ENCODE measurements around the gene BRINP2. TPM values are rescaled to one million over a fixed set of nuclear protein-coding genes. Genes with fewer than 3 reads are reported as not detected.

The BRINP2 gene
- total and polyA plus RNA-seq, 7 experiments from 2014 or later, result not detected

DNA sequence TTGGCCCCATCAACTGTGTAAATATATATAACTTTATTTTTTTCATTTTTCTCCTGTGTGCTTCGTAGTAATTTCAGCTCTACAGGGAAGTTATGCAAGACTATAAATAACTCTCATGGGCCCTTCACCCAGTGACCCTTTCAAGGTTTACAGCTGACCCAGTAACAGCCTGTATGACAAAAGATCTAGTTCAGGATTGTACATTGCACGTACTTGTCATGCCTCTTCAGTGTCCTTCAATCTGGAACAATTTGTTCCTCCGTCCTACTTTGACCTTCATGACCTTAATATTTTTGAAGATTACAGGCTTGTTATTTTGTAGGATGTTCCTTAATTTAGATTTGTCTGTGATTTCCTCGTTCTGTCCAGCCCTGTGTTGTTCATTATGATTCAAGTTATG lies 40.5 kb downstream of the BRINP2 start:
- H3K27me3 Mint-ChIP-seq, result no peaks in the 10 kb centered on the region
- no peaks in the 10 kb centered on the region for H3K36me3 ChIP-seq (ENCODE audit: control insufficient read depth in 2 of 3, insufficient read depth in 3 of 3, low read length in 3 of 3)
- ChIA-PET POLR2A (interaction anchor here (0.7 kb wide), 1 partner anchor 19 kb away, joined by 5 read pairs; no protein-coding TSS in a partner anchor), CTCF (no interaction called here)
- no peak overlapping the region for H3K4me3 Mint-ChIP-seq
- no peak overlapping the region for H3K27ac ChIP-seq (ENCODE audit: low read depth, low read length)
- H3K27me3 ChIP-seq (ENCODE audit: control insufficient read depth in 2 of 2, insufficient read depth in 2 of 2, low read length in 2 of 2), result no peaks in the 10 kb centered on the region
- no peaks in the 10 kb centered on the region for H3K9me3 ChIP-seq (ENCODE audit: control insufficient read depth in 2 of 3, low read length in 3 of 3)
- peaks cover 0 to 11% (median 3%) of the 10 kb centered on the region in 11 donors for H3K9me3 Mint-ChIP-seq
- no peak for ATAC-seq
- intact Hi-C loops (cut with micrococcal nuclease), result no loop called here
- no peaks in the 10 kb centered on the region for H3K4me1 ChIP-seq (ENCODE audit: control insufficient read depth in 2 of 2, insufficient read depth in 2 of 2, low read length in 2 of 2)
- no peak overlapping the region for H3K4me3 ChIP-seq (ENCODE audit: low read length)
- no peaks in the 10 kb centered on the region for H3K36me3 Mint-ChIP-seq
- H3K4me1 Mint-ChIP-seq, result no peaks in the 10 kb centered on the region
- no peak for DNase-seq
- H3K27ac Mint-ChIP-seq, result no peak overlapping the region

DNA sequence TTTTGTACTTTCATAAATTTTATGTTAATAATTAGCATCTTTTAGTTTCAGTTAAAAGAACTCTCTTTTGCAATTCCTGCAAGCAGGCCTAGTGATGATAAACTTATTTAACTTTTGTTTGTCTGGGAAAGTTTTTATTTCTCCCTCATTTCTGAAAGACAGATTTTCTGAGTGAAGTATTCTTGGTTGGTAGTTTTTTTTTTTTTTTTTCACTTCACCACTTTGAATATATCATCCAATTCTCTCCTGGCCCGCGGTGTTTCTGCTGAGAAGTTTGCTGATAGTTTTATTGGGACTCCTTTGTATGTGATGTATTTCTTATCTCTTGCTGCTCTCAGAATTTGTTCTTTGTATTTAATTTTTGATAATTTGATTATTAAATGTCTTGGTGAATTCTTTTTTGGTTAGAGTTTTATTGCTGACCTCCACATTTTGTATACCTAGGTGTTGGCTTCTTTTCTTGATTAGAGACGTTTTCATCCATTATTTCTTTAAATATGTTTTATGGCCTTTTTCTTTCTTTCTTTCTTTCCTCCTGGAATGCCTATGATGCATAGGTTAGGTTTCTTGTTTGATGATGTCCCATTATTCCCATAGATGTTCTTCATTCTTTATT lies 45.9 kb downstream of the BRINP2 start:
- no peaks in the 10 kb centered on the region for H3K36me3 Mint-ChIP-seq
- H3K9me3 Mint-ChIP-seq, result peaks cover 0 to 31% (median 21%) of the 10 kb centered on the region in 11 donors
- H3K4me1 ChIP-seq (ENCODE audit: control insufficient read depth in 2 of 2, insufficient read depth in 2 of 2, low read length in 2 of 2), result no peaks in the 10 kb centered on the region
- CTCF ChIA-PET, result no interaction called here
- DNase-seq (no peak), ATAC-seq (no peak)
- no peak overlapping the region for H3K27ac Mint-ChIP-seq
- H3K27ac ChIP-seq (ENCODE audit: low read depth, low read length), result no peak overlapping the region
- intact Hi-C loops (cut with micrococcal nuclease), result no loop called here
- H3K36me3 ChIP-seq (ENCODE audit: control insufficient read depth in 2 of 3, insufficient read depth in 3 of 3, low read length in 3 of 3), result no peaks in the 10 kb centered on the region
- no peak overlapping the region for H3K4me3 ChIP-seq (ENCODE audit: low read length)
- H3K9me3 ChIP-seq (ENCODE audit: control insufficient read depth in 2 of 3, low read length in 3 of 3), result peaks cover 0 to 13% (median 4%) of the 10 kb centered on the region in 3 experiments
- POLR2A ChIA-PET, result no interaction called here
- H3K4me1 Mint-ChIP-seq, result no peaks in the 10 kb centered on the region
- no peaks in the 10 kb centered on the region for H3K27me3 ChIP-seq (ENCODE audit: control insufficient read depth in 2 of 2, insufficient read depth in 2 of 2, low read length in 2 of 2)
- peaks cover 0 to 4% (median 0%) of the 10 kb centered on the region in 5 donors for H3K27me3 Mint-ChIP-seq
- H3K4me3 Mint-ChIP-seq, result no peak overlapping the region

DNA sequence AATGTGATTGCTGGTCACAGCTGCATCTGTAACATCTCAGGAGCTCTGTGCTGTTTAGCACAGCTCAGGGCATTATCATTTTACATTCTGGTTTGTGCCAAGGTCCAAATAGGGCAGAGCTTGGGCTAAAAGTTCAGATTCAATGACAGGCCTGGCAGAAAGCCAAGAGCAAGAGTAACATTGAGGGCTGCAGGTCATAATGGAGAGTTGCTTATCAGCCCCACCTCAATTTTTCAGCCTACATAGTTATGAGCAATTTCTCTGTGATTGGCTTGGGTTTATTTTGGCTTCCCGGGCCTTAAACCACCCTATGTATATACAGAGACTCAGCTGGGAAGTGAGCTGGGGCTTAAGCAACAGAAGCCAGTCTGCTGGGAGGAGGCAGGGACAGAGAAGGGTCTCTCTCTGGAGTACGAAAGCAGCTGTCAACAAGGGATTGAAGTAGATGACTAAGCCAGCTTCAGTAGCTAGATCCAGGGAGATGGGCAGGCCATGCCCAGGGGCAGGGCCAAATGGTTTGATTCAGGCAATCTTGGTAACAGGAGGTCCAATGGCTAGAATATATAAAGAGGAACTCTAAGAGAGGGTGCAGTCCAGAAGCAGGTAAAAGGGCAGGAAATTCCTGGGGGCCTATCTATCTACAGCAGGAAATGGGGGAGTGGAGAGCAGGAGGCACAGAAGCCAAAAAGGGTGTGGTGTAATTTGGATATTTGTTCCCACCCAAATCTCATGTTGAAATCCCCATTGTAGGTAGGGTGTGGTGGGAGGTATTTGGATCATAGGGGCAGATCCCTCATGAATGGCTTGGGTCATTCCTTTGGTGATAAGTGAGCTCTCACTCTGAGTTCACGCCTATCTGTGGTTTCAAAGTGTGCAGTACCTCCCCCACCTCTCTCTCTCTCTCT lies 49.0 kb downstream of the BRINP2 start:
- Histone ChIP-seq H3K36me3 (ENCODE audit: control insufficient read depth in 2 of 3, insufficient read depth in 3 of 3, low read length in 3 of 3) (no peaks in the 10 kb centered on the region), H3K27ac (ENCODE audit: low read depth, low read length) (no peak overlapping the region), H3K9me3 (ENCODE audit: control insufficient read depth in 2 of 3, low read length in 3 of 3) (peaks cover 0 to 13% (median 4%) of the 10 kb centered on the region in 3 experiments), H3K27me3 (ENCODE audit: control insufficient read depth in 2 of 2, insufficient read depth in 2 of 2, low read length in 2 of 2) (no peaks in the 10 kb centered on the region), H3K4me3 (ENCODE audit: low read length) (no peak overlapping the region), H3K4me1 (ENCODE audit: control insufficient read depth in 2 of 2, insufficient read depth in 2 of 2, low read length in 2 of 2) (no peaks in the 10 kb centered on the region)
- no peak for DNase-seq
- Mint-ChIP-seq H3K4me1 (no peaks in the 10 kb centered on the region), H3K27me3 (peaks cover 0 to 9% (median 0%) of the 10 kb centered on the region in 5 donors), H3K36me3 (no peaks in the 10 kb centered on the region), H3K4me3 (no peak overlapping the region), H3K27ac (no peak overlapping the region), H3K9me3 (peaks cover 0 to 35% (median 21%) of the 10 kb centered on the region in 11 donors)
- intact Hi-C loops (cut with micrococcal nuclease), result no loop called here
- ChIA-PET CTCF (no interaction called here), POLR2A (no interaction called here)
- ATAC-seq, result no peak

DNA sequence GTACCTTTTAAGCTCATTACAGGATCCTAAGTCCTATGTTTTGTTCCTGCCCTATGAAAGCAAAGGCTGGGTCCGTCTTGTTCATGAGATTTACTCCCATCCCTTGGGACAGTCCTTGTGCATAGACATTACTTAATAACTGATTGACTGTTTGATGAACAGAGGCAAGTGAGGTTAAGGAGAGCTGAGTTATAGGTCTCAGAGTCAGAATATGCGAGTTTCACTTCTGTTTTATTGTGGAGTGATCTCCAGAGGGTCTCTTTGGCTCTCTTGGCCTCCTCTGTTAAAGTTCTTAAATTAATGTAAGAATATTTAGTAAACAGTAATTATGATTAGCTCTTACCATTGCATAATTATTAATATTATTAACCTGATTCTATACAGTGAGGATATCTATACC lies 52.6 kb downstream of the BRINP2 start:
- POLR2A ChIA-PET, result no interaction called here
- H3K4me3 Mint-ChIP-seq, result no peak overlapping the region
- H3K36me3 ChIP-seq (ENCODE audit: control insufficient read depth in 2 of 3, insufficient read depth in 3 of 3, low read length in 3 of 3), result no peaks in the 10 kb centered on the region
- H3K9me3 ChIP-seq (ENCODE audit: control insufficient read depth in 2 of 3, low read length in 3 of 3), result no peaks in the 10 kb centered on the region
- no peak overlapping the region for H3K27ac Mint-ChIP-seq
- H3K4me1 ChIP-seq (ENCODE audit: control insufficient read depth in 2 of 2, insufficient read depth in 2 of 2, low read length in 2 of 2), result no peaks in the 10 kb centered on the region
- ATAC-seq (no peak), DNase-seq (no peak)
- intact Hi-C loops (cut with micrococcal nuclease), result no loop called here
- CTCF ChIA-PET, result no interaction called here
- no peaks in the 10 kb centered on the region for H3K4me1 Mint-ChIP-seq
- H3K9me3 Mint-ChIP-seq, result peaks cover 0 to 14% (median 8%) of the 10 kb centered on the region in 11 donors
- H3K27me3 Mint-ChIP-seq, result peaks cover 0 to 9% (median 0%) of the 10 kb centered on the region in 5 donors
- no peak overlapping the region for H3K27ac ChIP-seq (ENCODE audit: low read depth, low read length)
- H3K4me3 ChIP-seq (ENCODE audit: low read length), result no peak overlapping the region
- no peaks in the 10 kb centered on the region for H3K27me3 ChIP-seq (ENCODE audit: control insufficient read depth in 2 of 2, insufficient read depth in 2 of 2, low read length in 2 of 2)
- H3K36me3 Mint-ChIP-seq, result no peaks in the 10 kb centered on the region

DNA sequence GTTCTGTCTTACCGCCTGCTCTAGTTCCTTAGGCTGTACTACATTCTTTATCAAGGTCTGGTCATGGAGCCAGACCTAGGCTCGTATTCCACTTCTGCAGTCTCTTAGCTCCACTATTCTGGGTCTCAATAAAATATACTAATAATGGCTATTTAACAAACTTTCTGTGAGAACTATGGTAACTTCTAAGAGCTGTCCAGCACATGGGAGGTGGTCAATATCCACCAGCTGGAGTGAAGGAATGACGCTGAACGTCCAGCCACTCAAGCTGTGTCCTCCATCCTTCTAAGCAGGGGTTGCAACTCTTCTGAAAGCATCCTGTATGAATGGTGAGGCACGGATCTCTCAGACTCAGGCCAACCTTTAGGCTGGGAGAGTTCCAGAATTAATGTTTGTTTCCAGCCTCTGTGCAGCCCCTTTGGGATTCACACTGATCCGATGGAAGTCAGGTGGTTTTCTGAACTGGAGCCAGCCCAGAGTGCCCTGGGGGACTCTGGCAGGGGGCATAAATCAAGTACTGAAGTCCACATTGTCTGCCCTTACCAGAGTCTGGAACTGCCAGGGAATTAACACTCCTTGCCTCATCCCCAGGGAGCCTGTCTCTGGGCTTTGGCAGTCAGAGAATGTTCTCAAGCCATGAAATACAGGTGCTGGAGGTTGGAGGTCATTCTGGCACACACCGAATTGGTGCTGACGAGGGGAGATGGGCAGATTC lies 57.4 kb downstream of the BRINP2 start:
- Histone ChIP-seq H3K9me3 (ENCODE audit: control insufficient read depth in 2 of 3, low read length in 3 of 3) (no peaks in the 10 kb centered on the region), H3K4me3 (ENCODE audit: low read length) (no peak overlapping the region), H3K4me1 (ENCODE audit: control insufficient read depth in 2 of 2, insufficient read depth in 2 of 2, low read length in 2 of 2) (no peaks in the 10 kb centered on the region), H3K27me3 (ENCODE audit: control insufficient read depth in 2 of 2, insufficient read depth in 2 of 2, low read length in 2 of 2) (no peaks in the 10 kb centered on the region), H3K36me3 (ENCODE audit: control insufficient read depth in 2 of 3, insufficient read depth in 3 of 3, low read length in 3 of 3) (no peaks in the 10 kb centered on the region), H3K27ac (ENCODE audit: low read depth, low read length) (no peak overlapping the region)
- ATAC-seq (no peak), DNase-seq (no peak)
- Mint-ChIP-seq H3K4me3 (no peak overlapping the region), H3K27me3 (no peaks in the 10 kb centered on the region), H3K4me1 (no peaks in the 10 kb centered on the region), H3K27ac (no peak overlapping the region), H3K9me3 (peaks cover 0 to 3% (median 0%) of the 10 kb centered on the region in 11 donors), H3K36me3 (no peaks in the 10 kb centered on the region)
- ChIA-PET POLR2A (no interaction called here), CTCF (no interaction called here)
- intact Hi-C loops (cut with micrococcal nuclease), result no loop called here

DNA sequence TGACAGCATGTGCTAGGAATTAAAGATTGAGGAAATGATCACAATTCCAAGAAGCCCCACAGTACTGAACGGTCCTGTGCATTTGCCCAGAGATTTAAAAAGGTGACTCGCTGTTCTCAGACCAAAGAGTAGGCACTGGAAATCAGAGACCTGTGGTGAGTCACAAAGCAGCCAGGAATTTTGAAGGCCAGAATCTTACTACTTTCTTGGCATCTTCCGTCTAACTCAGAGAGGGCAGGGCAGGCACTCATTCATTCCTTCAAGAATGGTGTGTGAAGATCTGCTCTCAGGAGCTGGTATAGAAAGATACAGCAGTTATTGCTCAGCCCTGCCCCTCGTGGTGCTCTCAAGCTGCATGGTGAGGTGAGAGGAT lies 57.9 kb downstream of the BRINP2 start:
- Histone ChIP-seq H3K27ac (ENCODE audit: low read depth, low read length) (no peak overlapping the region), H3K4me3 (ENCODE audit: low read length) (no peak overlapping the region), H3K27me3 (ENCODE audit: control insufficient read depth in 2 of 2, insufficient read depth in 2 of 2, low read length in 2 of 2) (no peaks in the 10 kb centered on the region), H3K4me1 (ENCODE audit: control insufficient read depth in 2 of 2, insufficient read depth in 2 of 2, low read length in 2 of 2) (no peaks in the 10 kb centered on the region), H3K9me3 (ENCODE audit: control insufficient read depth in 2 of 3, low read length in 3 of 3) (no peaks in the 10 kb centered on the region), H3K36me3 (ENCODE audit: control insufficient read depth in 2 of 3, insufficient read depth in 3 of 3, low read length in 3 of 3) (no peaks in the 10 kb centered on the region)
- H3K9me3 Mint-ChIP-seq, result peaks cover 0 to 3% (median 0%) of the 10 kb centered on the region in 11 donors
- no peaks in the 10 kb centered on the region for H3K27me3 Mint-ChIP-seq
- no peaks in the 10 kb centered on the region for H3K4me1 Mint-ChIP-seq
- H3K4me3 Mint-ChIP-seq, result no peak overlapping the region
- CTCF ChIA-PET, result no interaction called here
- ATAC-seq (no peak), DNase-seq (no peak)
- no peak overlapping the region for H3K27ac Mint-ChIP-seq
- intact Hi-C loops (cut with micrococcal nuclease), result no loop called here
- no peaks in the 10 kb centered on the region for H3K36me3 Mint-ChIP-seq
- POLR2A ChIA-PET, result no interaction called here

Measured in naive thymus-derived CD4-positive, alpha-beta T cell (primary cell).